Neural progenitor cell (in vitro differentiated cells): ENCODE results near the gene SSR3. TPM values are rescaled to one million over a fixed set of nuclear protein-coding genes. Genes with fewer than 3 reads are reported as not detected.

Experiments
- DNase-seq: peaks from one replicate; pipeline ENCODE4 v3.0.0-alpha.2; 2016; ENCODE audit warnings: low spot score
- H2AFZ ChIP-seq: fragments of 200-600 bp; sonication (generic); replicated peaks from 2 replicates; pipeline ENCODE4 v1.6.1; 2016; ENCODE audit warnings: antibody characterized with exemption
- H3F3A ChIP-seq: fragments of 200-600 bp; sonication (generic); 2 replicates; pipeline ENCODE4 v1.6.1; 2016; ENCODE audit warnings: antibody characterized with exemption, low read depth
- H3K27ac ChIP-seq: fragments of 200-600 bp; sonication (generic); 2 replicates; pipeline ENCODE4 v1.5.1; 2016; ENCODE audit warnings: mild to moderate bottlenecking
- H3K27me3 ChIP-seq: fragments of 200-600 bp; sonication (generic); 2 replicates; pipeline ENCODE4 v1.6.1; 2016; ENCODE audit warnings: mild to moderate bottlenecking, moderate library complexity
- H3K36me3 ChIP-seq: fragments of 200-600 bp; sonication (generic); 2 replicates; pipeline ENCODE4 v1.5.1; 2016
- H3K4me1 ChIP-seq: fragments of 200-600 bp; sonication (generic); 2 replicates; pipeline ENCODE4 v1.6.1; 2016; ENCODE audit warnings: mixed run types
- H3K4me2 ChIP-seq: fragments of 200-600 bp; sonication (generic); 2 replicates; pipeline ENCODE4 v1.6.1; 2016
- H3K4me3 ChIP-seq: fragments of 200-600 bp; sonication (generic); 2 replicates; pipeline ENCODE4 v1.5.1; 2016
- H3K79me2 ChIP-seq: fragments of 200-600 bp; sonication (generic); 2 replicates; pipeline ENCODE4 v1.6.1; 2016; ENCODE audit warnings: low read depth
- H3K9ac ChIP-seq: fragments of 200-600 bp; sonication (generic); 2 replicates; pipeline ENCODE4 v1.6.1; 2016
- H3K9me3 ChIP-seq: fragments of 200-600 bp; sonication (generic); 2 replicates; pipeline ENCODE4 v1.5.1; 2016; ENCODE audit warnings: low read depth
- H4K20me1 ChIP-seq: fragments of 200-600 bp; sonication (generic); 2 replicates; pipeline ENCODE4 v1.6.1; 2016; ENCODE audit warnings: low read depth
- H3K27ac Mint-ChIP-seq: 3 replicates; pipeline ENCODE4 v1.8.0; 2021; ENCODE audit warnings: mixed read lengths
- H3K27me3 Mint-ChIP-seq: 2 replicates; pipeline ENCODE4 v1.8.0; 2022; ENCODE audit warnings: low read depth, mild to moderate bottlenecking, inconsistent platforms, moderate library complexity, mixed read lengths; ENCODE audit not compliant: insufficient read depth
- H3K36me3 Mint-ChIP-seq: 3 replicates; pipeline ENCODE4 v1.8.0; 2021; ENCODE audit warnings: mixed read lengths
- H3K4me1 Mint-ChIP-seq: 3 replicates; pipeline ENCODE4 v1.8.0; 2021; ENCODE audit warnings: mixed read lengths
- H3K4me3 Mint-ChIP-seq: 3 replicates; pipeline ENCODE4 v1.8.0; 2021; ENCODE audit warnings: mild to moderate bottlenecking, moderate library complexity, mixed read lengths
- H3K9me3 Mint-ChIP-seq: 3 replicates; pipeline ENCODE4 v1.8.0; 2020; ENCODE audit warnings: mixed read lengths
- EZH2 ChIP-seq: fragments of 200-600 bp; sonication (generic); IDR thresholded peaks from 2 replicates; pipeline ENCODE4 v1.6.1; 2017; ENCODE audit warnings: antibody characterized with exemption, mild to moderate bottlenecking, moderate library complexity
- EZH2phosphoT487 ChIP-seq: fragments of 200-600 bp; sonication (generic); IDR thresholded peaks from 2 replicates; pipeline ENCODE4 v1.6.1; 2017; ENCODE audit warnings: antibody characterized with exemption
- total RNA-seq: library from RNA; depleted of rRNA; stranded (reverse); fragments of >200 nt; gene quantifications from 2 replicates; pipeline ENCODE4 v1.2.3, GENCODE V29; 2015; ENCODE audit warnings: low replicate concordance
- TF ChIP-seq, protein P1 (sequence below): fragments of 200-600 bp; sonication (generic); IDR thresholded peaks from 2 replicates; pipeline ENCODE4 v1.5.1; 2017; ENCODE audit warnings: antibody characterized with exemption, mild to moderate bottlenecking

SSR3 gene
- total RNA-seq, 1 donor from 2014 or later: 142 TPM

DNA sequence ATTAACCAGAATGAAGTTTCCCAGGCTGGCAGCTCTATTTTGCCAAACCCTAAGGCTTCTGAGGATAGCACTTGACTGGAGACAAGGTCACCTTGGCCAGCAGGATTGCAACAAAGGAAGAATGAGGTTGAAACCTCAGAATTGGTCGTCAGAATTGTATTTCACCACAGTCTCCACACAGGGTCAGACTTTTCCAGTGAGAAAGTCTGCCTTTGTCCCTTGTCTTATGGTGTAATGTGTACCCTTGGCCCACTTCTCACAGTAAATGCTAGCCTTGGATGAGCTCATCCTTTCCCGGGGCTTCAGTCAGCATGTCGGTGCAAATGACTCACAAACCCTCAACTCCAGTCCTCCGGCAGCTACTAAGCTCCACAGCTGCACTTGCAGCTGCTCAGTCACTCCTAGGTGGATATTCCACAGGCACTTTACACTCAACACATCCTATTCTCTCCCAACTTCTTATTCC, 19.7 kb downstream of the SSR3 start:
- Histone ChIP-seq H3K4me2 (no peak overlapping the region), H3K4me1 (peaks cover 9% of the 10 kb centered on the region), H3F3A (peaks cover 10% of the 10 kb centered on the region), H3K4me3 (no peak overlapping the region), H4K20me1 (no peaks in the 10 kb centered on the region), H3K9me3 (no peaks in the 10 kb centered on the region), H2AFZ (no peak overlapping the region), H3K9ac (no peak overlapping the region), H3K27me3 (no peaks in the 10 kb centered on the region), H3K27ac (no peak overlapping the region), H3K36me3 (peaks cover 8% of the 10 kb centered on the region), H3K79me2 (no peaks in the 10 kb centered on the region)
- peaks cover 2% of the 10 kb centered on the region for H3K27me3 Mint-ChIP-seq
- no peak for DNase-seq
- H3K27ac Mint-ChIP-seq: no peak overlapping the region
- TF ChIP-seq, protein P1, sequence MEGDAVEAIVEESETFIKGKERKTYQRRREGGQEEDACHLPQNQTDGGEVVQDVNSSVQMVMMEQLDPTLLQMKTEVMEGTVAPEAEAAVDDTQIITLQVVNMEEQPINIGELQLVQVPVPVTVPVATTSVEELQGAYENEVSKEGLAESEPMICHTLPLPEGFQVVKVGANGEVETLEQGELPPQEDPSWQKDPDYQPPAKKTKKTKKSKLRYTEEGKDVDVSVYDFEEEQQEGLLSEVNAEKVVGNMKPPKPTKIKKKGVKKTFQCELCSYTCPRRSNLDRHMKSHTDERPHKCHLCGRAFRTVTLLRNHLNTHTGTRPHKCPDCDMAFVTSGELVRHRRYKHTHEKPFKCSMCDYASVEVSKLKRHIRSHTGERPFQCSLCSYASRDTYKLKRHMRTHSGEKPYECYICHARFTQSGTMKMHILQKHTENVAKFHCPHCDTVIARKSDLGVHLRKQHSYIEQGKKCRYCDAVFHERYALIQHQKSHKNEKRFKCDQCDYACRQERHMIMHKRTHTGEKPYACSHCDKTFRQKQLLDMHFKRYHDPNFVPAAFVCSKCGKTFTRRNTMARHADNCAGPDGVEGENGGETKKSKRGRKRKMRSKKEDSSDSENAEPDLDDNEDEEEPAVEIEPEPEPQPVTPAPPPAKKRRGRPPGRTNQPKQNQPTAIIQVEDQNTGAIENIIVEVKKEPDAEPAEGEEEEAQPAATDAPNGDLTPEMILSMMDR: no peak
- no peak for TF ChIP-seq EZH2phosphoT487
- no peak for TF ChIP-seq EZH2
- H3K4me1 Mint-ChIP-seq: peaks cover 21% of the 10 kb centered on the region
- peaks cover 2% of the 10 kb centered on the region for H3K36me3 Mint-ChIP-seq
- no peak overlapping the region for H3K4me3 Mint-ChIP-seq
- no peaks in the 10 kb centered on the region for H3K9me3 Mint-ChIP-seq

DNA sequence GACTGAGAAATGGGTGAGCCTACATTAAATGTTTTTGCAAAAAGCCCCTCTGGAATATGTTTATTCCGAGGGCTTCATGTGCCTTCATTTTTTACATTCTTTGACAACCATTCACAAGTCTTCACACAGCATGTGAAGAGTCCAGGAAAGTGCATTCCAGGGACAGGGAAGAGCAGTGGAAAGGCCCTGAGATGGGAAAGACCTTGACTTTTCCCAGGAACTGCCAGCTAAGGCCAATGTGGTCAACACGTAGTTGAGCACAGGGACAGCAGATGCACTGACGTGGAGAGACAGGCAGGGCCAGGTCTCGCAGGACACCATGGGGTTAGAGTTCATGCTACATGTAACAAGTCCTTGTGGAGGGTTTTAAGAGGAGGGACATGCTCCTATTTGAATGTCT, 21.7 kb downstream of the SSR3 start:
- Histone ChIP-seq H3K79me2 (no peaks in the 10 kb centered on the region), H3K36me3 (peaks cover 3% of the 10 kb centered on the region), H3K9me3 (no peaks in the 10 kb centered on the region), H3K4me1 (peaks cover 9% of the 10 kb centered on the region), H3K27me3 (no peaks in the 10 kb centered on the region), H3K4me2 (no peak overlapping the region), H3F3A (peaks cover 10% of the 10 kb centered on the region), H3K9ac (no peak overlapping the region), H4K20me1 (no peaks in the 10 kb centered on the region), H3K27ac (no peak overlapping the region), H3K4me3 (no peak overlapping the region), H2AFZ (no peak overlapping the region)
- no peaks in the 10 kb centered on the region for H3K9me3 Mint-ChIP-seq
- DNase-seq: no peak
- peaks cover 2% of the 10 kb centered on the region for H3K36me3 Mint-ChIP-seq
- peaks cover 26% of the 10 kb centered on the region for H3K4me1 Mint-ChIP-seq
- H3K4me3 Mint-ChIP-seq: no peak overlapping the region
- no peak overlapping the region for H3K27ac Mint-ChIP-seq
- peaks cover 2% of the 10 kb centered on the region for H3K27me3 Mint-ChIP-seq
- TF ChIP-seq, protein P1: no peak
- no peak for TF ChIP-seq EZH2
- TF ChIP-seq EZH2phosphoT487: no peak

DNA sequence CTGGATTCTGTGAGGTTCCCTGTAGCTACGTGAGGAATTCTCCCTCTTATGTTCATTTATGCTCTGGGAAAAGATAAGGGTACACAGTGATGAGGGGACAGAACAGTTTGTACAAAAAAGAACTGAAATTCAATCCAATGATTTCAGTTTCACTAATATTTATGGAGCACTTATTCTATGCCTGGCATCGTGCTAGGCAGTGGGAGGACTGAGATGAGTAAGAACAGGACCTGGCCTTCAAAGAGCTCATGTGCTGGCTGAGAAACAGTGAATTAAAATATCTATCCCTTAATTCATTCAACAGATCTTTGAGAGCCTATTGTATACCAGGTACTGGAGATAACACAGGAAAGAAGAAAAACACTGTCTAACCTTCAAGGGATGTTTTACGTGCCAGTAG, 22.2 kb downstream of the SSR3 start:
- Histone ChIP-seq H3K27ac (no peak overlapping the region), H2AFZ (no peak overlapping the region), H3K36me3 (no peaks in the 10 kb centered on the region), H3K79me2 (no peaks in the 10 kb centered on the region), H3K4me3 (no peak overlapping the region), H3K27me3 (no peaks in the 10 kb centered on the region), H4K20me1 (no peaks in the 10 kb centered on the region), H3K9ac (no peak overlapping the region), H3F3A (peaks cover 10% of the 10 kb centered on the region), H3K4me1 (peaks cover 9% of the 10 kb centered on the region), H3K4me2 (no peak overlapping the region), H3K9me3 (no peaks in the 10 kb centered on the region)
- H3K36me3 Mint-ChIP-seq: peaks cover 2% of the 10 kb centered on the region
- no peak for DNase-seq
- no peaks in the 10 kb centered on the region for H3K9me3 Mint-ChIP-seq
- H3K4me3 Mint-ChIP-seq: no peak overlapping the region
- peaks cover 2% of the 10 kb centered on the region for H3K27me3 Mint-ChIP-seq
- H3K4me1 Mint-ChIP-seq: peaks cover 26% of the 10 kb centered on the region
- TF ChIP-seq EZH2phosphoT487 (no peak), EZH2 (no peak)
- TF ChIP-seq, protein P1: no peak
- H3K27ac Mint-ChIP-seq: peak overlapping the region; percentile 10
